Caco-2 (cell line): Measurements from ENCODE around the gene ALB. TPM values are rescaled to one million over a fixed set of nuclear protein-coding genes. Genes with fewer than 3 reads are reported as not detected.

Experiments
- BruUV-seq: library from RNA; stranded (reverse); fragments of 400-500 nt; replicated peaks from 2 replicates; lab custom pipeline; 2021; lab: Mats Ljungman, UMichigan
- CTCF ChIA-PET: fragments of 300-600 bp; sonication (Branson Sonifier 250); formaldehyde crosslinking; loops from one replicate; lab custom pipeline; 2022; ENCODE audit warnings: antibody characterized with exemption; lab: Charles Lee
- POLR2A ChIA-PET: fragments of 300-600 bp; sonication (Branson Sonifier 250); formaldehyde crosslinking; loops from one replicate; lab custom pipeline; 2022; ENCODE audit warnings: antibody characterized with exemption; lab: Charles Lee
- DNase-seq, 2 experiments: peaks; one replicate each; pipeline versions ENCODE4 v3.0.0 to v3.0.0-alpha.2; 2020 to 2022
- H3K27me3 ChIP-seq: replicated peaks from 2 replicates; pipeline ENCODE4 v1.6.0; 2011; ENCODE audit warnings: low read length; ENCODE audit not compliant: control insufficient read depth, insufficient read depth
- H3K36me3 ChIP-seq: 2 replicates; pipeline ENCODE4 v1.5.1; 2011; ENCODE audit warnings: low read length; ENCODE audit not compliant: control insufficient read depth, insufficient read depth
- H3K4me1 ChIP-seq: fragments of 250-450 bp; sonication (Bioruptor Pico); 2 replicates; pipeline ENCODE4 v1.5.1; 2020; ENCODE audit warnings: mild to moderate bottlenecking
- H3K4me3 ChIP-seq: 2 replicates; pipeline ENCODE4 v1.5.1; 2011; ENCODE audit warnings: low read depth, mild to moderate bottlenecking, control low read depth, low read length
- H3K9me3 ChIP-seq: fragments of 250-450 bp; sonication (Bioruptor Pico); 2 replicates; pipeline ENCODE4 v1.5.1; 2020; ENCODE audit warnings: mild to moderate bottlenecking, moderate library complexity
- H3K27ac Mint-ChIP-seq: one replicate; pipeline ENCODE4 v1.8.0; 2022; ENCODE audit warnings: mixed read lengths; ENCODE audit not compliant: unreplicated experiment
- H3K27me3 Mint-ChIP-seq: one replicate; pipeline ENCODE4 v1.8.0; 2022; ENCODE audit warnings: mixed read lengths; ENCODE audit not compliant: insufficient read depth, unreplicated experiment
- H3K36me3 Mint-ChIP-seq: one replicate; pipeline ENCODE4 v1.8.0; 2022; ENCODE audit warnings: mild to moderate bottlenecking, mixed read lengths; ENCODE audit not compliant: insufficient read depth, unreplicated experiment
- H3K4me1 Mint-ChIP-seq: one replicate; pipeline ENCODE4 v1.8.0; 2022; ENCODE audit warnings: low read depth, mixed read lengths; ENCODE audit not compliant: unreplicated experiment
- H3K4me3 Mint-ChIP-seq: one replicate; pipeline ENCODE4 v1.8.0; 2022; ENCODE audit warnings: mild to moderate bottlenecking, moderate library complexity, mixed read lengths; ENCODE audit not compliant: unreplicated experiment
- H3K9me3 Mint-ChIP-seq: one replicate; pipeline ENCODE4 v1.8.0; 2022; ENCODE audit warnings: mixed read lengths; ENCODE audit not compliant: unreplicated experiment
- intact Hi-C: fragments of 100-400 bp; cut with micrococcal nuclease; formaldehyde crosslinking; loops from one replicate; pipeline ENCODE4 v1.10.0; 2022; ENCODE audit not compliant: unreplicated experiment
- total RNA-seq: library from RNA; stranded (reverse); gene quantifications from 2 replicates; pipeline ENCODE4 v1.2.3, GENCODE V29; 2022
- TF ChIP-seq, protein P1 (sequence below), 2 experiments: fragments of 200-600 bp in 1 of 2; IDR thresholded peaks; 1 replicate in 1 of 2; 2 replicates in 1 of 2; pipeline versions ENCODE4 v1.5.1 to v1.8.0; 2011 to 2022; ENCODE audit warnings: antibody characterized with exemption in 1 of 2, control low read depth in 1 of 2, inconsistent platforms in 1 of 2, low read depth in 1 of 2, low read length in 1 of 2, mild to moderate bottlenecking in 1 of 2, moderate library complexity in 1 of 2; ENCODE audit not compliant: insufficient read depth in 1 of 2, severe bottlenecking in 1 of 2, unreplicated experiment in 1 of 2

The ALB gene
- total RNA-seq, 1 experiment from 2014 or later = 64.9 TPM

DNA sequence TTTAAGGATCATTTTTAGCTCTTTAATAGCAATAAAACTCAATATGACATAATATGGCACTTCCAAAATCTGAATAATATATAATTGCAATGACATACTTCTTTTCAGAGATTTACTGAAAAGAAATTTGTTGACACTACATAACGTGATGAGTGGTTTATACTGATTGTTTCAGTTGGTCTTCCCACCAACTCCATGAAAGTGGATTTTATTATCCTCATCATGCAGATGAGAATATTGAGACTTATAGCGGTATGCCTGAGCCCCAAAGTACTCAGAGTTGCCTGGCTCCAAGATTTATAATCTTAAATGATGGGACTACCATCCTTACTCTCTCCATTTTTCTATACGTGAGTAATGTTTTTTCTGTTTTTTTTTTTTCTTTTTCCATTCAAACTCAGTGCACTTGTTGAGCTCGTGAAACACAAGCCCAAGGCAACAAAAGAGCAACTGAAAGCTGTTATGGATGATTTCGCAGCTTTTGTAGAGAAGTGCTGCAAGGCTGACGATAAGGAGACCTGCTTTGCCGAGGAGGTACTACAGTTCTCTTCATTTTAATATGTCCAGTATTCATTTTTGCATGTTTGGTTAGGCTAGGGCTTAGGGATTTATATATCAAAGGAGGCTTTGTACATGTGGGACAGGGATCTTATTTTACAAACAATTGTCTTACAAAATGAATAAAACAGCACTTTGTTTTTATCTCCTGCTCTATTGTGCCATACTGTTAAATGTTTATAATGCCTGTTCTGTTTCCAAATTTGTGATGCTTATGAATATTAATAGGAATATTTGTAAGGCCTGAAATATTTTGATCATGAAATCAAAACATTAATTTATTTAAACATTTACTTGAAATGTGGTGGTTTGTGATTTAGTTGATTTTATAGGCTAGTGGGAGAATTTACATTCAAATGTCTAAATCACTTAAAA lies 15.3 kb downstream of the ALB start:
- Histone ChIP-seq H3K4me3 (no peak overlapping the region), H3K9me3 (no peaks in the 10 kb centered on the region), H3K36me3 (no peaks in the 10 kb centered on the region), H3K4me1 (peaks cover 9% of the 10 kb centered on the region; the same call in 1 of the 2 replicates), H3K27me3 (no peaks in the 10 kb centered on the region)
- Mint-ChIP-seq H3K9me3 (peaks cover 9% of the 10 kb centered on the region), H3K4me3 (no peak overlapping the region), H3K27me3 (peaks cover 3% of the 10 kb centered on the region), H3K36me3 (no peaks in the 10 kb centered on the region), H3K27ac (no peak overlapping the region), H3K4me1 (no peaks in the 10 kb centered on the region)
- CTCF ChIA-PET = no interaction called here
- POLR2A ChIA-PET = no interaction called here
- intact Hi-C loops = no loop called here
- no TSS peak for BruUV-seq
- no peak for DNase-seq
- TF ChIP-seq, protein P1, sequence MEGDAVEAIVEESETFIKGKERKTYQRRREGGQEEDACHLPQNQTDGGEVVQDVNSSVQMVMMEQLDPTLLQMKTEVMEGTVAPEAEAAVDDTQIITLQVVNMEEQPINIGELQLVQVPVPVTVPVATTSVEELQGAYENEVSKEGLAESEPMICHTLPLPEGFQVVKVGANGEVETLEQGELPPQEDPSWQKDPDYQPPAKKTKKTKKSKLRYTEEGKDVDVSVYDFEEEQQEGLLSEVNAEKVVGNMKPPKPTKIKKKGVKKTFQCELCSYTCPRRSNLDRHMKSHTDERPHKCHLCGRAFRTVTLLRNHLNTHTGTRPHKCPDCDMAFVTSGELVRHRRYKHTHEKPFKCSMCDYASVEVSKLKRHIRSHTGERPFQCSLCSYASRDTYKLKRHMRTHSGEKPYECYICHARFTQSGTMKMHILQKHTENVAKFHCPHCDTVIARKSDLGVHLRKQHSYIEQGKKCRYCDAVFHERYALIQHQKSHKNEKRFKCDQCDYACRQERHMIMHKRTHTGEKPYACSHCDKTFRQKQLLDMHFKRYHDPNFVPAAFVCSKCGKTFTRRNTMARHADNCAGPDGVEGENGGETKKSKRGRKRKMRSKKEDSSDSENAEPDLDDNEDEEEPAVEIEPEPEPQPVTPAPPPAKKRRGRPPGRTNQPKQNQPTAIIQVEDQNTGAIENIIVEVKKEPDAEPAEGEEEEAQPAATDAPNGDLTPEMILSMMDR (IDR thresholded peaks at IDR 0.05; ENCODE audit: insufficient read depth in 1 of 2, low read depth in 1 of 2, low read length in 1 of 2, severe bottlenecking in 1 of 2, unreplicated experiment in 1 of 2) = no peak

DNA sequence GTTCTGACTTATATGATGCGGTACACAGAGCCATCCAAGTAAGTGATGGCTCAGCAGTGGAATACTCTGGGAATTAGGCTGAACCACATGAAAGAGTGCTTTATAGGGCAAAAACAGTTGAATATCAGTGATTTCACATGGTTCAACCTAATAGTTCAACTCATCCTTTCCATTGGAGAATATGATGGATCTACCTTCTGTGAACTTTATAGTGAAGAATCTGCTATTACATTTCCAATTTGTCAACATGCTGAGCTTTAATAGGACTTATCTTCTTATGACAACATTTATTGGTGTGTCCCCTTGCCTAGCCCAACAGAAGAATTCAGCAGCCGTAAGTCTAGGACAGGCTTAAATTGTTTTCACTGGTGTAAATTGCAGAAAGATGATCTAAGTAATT lies 16.5 kb downstream of the ALB start:
- Mint-ChIP-seq H3K9me3 (peaks cover 9% of the 10 kb centered on the region), H3K27me3 (peaks cover 3% of the 10 kb centered on the region), H3K4me3 (no peak overlapping the region), H3K36me3 (no peaks in the 10 kb centered on the region), H3K4me1 (no peaks in the 10 kb centered on the region), H3K27ac (no peak overlapping the region)
- POLR2A ChIA-PET = no interaction called here
- TF ChIP-seq, protein P1 (IDR thresholded peaks at IDR 0.05; ENCODE audit: insufficient read depth in 1 of 2, low read depth in 1 of 2, low read length in 1 of 2, severe bottlenecking in 1 of 2, unreplicated experiment in 1 of 2) = no peak
- CTCF ChIA-PET = no interaction called here
- no peaks in the 10 kb centered on the region for H3K27me3 ChIP-seq
- no TSS peak for BruUV-seq
- intact Hi-C loops = no loop called here
- H3K4me1 ChIP-seq = peaks cover 9% of the 10 kb centered on the region; the same call in 1 of the 2 replicates
- H3K9me3 ChIP-seq = no peaks in the 10 kb centered on the region
- H3K4me3 ChIP-seq = no peak overlapping the region
- DNase-seq = no peak
- no peaks in the 10 kb centered on the region for H3K36me3 ChIP-seq

DNA sequence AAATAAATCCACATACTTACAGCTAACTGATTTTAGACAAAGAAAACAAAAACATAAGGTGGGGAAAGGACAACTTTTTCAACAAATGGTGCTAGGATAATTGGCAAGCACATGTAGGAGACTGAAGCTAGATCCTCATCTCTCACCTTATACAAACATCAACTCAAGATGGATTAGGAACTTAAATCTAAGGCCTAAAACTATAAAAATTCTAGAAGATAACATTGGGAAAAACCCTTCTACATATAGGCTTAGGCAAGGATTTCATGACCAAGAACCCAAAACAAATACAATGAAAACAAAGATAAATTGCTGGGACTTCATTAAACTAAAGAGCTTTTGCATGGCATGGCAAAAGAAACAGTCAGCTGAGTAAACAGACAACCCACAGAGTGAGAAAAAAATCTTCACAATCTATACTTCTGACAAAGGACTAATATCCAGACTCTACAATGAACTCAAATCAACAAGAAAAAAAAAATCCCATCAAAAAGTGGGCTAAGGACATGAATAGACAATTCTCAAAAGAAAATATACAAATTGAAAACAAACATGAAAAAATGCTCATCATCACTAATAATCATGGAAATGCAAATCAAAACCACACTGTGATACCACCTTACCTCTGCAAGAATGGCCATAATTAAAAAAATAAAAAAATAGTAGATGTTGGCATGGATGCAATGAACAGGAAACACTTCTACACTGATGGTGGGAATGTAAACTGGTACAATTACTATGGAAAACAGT lies 17.8 kb downstream of the ALB start:
- Histone ChIP-seq H3K4me3 (no peak overlapping the region), H3K4me1 (peaks cover 14% of the 10 kb centered on the region; the same call in 1 of the 2 replicates), H3K27me3 (no peaks in the 10 kb centered on the region), H3K36me3 (no peaks in the 10 kb centered on the region), H3K9me3 (no peaks in the 10 kb centered on the region)
- DNase-seq = no peak
- intact Hi-C loops = no loop called here
- Mint-ChIP-seq H3K36me3 (no peaks in the 10 kb centered on the region), H3K4me1 (peaks cover 11% of the 10 kb centered on the region), H3K4me3 (no peak overlapping the region), H3K9me3 (no peaks in the 10 kb centered on the region), H3K27ac (no peak overlapping the region), H3K27me3 (no peaks in the 10 kb centered on the region)
- ChIA-PET CTCF (no interaction called here), POLR2A (no interaction called here)
- TF ChIP-seq, protein P1 (IDR thresholded peaks at IDR 0.05; ENCODE audit: insufficient read depth in 1 of 2, low read depth in 1 of 2, low read length in 1 of 2, severe bottlenecking in 1 of 2, unreplicated experiment in 1 of 2) = no peak
- no TSS peak for BruUV-seq
